Gastrocnemius medialis (tissue), 4 donors: ENCODE results near the gene HS3ST4.

Experiments
- POLR2A ChIP-seq, 2 donors: fragments of 450-650 bp; IDR thresholded peaks; one replicate each; pipeline ENCODE4 v1.6.1; 2017; ENCODE audit warnings: antibody characterized with exemption in 2 of 2, mild to moderate bottlenecking in 2 of 2, moderate library complexity in 2 of 2
- TF ChIP-seq, protein P1 (sequence below), 5 experiments: fragments of 450-650 bp in 3 of 5; fragments of 200-600 bp in 2 of 5; sonication (generic) in 2 of 5; IDR thresholded peaks in 4 of 5; conservative IDR thresholded peaks in 1 of 5; 1 replicate in 4 of 5; 2 replicates in 1 of 5; pipeline ENCODE4 v1.5.1; 2016 to 2019; ENCODE audit warnings: antibody characterized with exemption in 5 of 5, mild to moderate bottlenecking in 3 of 5, moderate library complexity in 3 of 5

DNA sequence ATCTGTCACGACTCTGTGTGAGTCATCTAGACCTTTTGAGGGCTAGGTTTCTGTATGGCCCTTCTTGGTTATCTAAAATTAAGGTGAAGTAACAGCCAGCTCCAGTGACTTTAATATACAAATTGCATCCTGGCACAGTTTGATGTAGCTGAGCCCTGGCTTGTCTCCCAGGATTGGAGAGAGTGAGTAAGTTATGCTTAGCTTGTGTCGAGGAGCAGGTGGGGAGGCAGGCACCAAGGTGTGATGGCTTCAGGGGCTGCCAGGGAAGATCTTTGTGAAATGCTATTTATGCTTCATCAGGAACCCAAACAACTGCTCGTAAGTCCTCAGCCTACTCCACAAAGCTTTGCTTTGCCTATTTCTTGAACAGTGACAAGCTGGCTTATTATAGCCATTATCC, 261.2 kb downstream of the HS3ST4 start:
- TF ChIP-seq, protein P1, sequence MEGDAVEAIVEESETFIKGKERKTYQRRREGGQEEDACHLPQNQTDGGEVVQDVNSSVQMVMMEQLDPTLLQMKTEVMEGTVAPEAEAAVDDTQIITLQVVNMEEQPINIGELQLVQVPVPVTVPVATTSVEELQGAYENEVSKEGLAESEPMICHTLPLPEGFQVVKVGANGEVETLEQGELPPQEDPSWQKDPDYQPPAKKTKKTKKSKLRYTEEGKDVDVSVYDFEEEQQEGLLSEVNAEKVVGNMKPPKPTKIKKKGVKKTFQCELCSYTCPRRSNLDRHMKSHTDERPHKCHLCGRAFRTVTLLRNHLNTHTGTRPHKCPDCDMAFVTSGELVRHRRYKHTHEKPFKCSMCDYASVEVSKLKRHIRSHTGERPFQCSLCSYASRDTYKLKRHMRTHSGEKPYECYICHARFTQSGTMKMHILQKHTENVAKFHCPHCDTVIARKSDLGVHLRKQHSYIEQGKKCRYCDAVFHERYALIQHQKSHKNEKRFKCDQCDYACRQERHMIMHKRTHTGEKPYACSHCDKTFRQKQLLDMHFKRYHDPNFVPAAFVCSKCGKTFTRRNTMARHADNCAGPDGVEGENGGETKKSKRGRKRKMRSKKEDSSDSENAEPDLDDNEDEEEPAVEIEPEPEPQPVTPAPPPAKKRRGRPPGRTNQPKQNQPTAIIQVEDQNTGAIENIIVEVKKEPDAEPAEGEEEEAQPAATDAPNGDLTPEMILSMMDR (IDR thresholded peaks at IDR 0.05 in 4 of 5, conservative IDR thresholded peaks at IDR 0.05 in 1 of 5): no peak
- no peak for TF ChIP-seq POLR2A (IDR thresholded peaks at IDR 0.05)
